HG03139 (cell line): ENCODE results near the gene TCTN1.
"Not testable (repeated sequence)": the region's sequence is repeated elsewhere in the genome, so short reads cannot be mapped to it uniquely, and the experiment has no call there.

Source experiments
- ATAC-seq: cut with Tn5 transposase; IDR thresholded peaks from one replicate; pipeline ENCODE4 v1.9.1; 2021; ENCODE audit not compliant: unreplicated experiment

TCTN1 gene

GRCh38 chr12:110637869-110638441, 24.0 kb downstream of the TCTN1 start:
- no peak for ATAC-seq

- no peak for ATAC-seq
Measured at GRCh38 chr12:110638796-110639195, 24.9 kb downstream of the TCTN1 start.

- ATAC-seq = no peak
Measured at GRCh38 chr12:110639336-110640141, 25.6 kb downstream of the TCTN1 start.

- no peak for ATAC-seq
Measured at GRCh38 chr12:110640275-110641025, 26.5 kb downstream of the TCTN1 start.

- ATAC-seq = no peak
Measured at GRCh38 chr12:110641521-110641920, 27.6 kb downstream of the TCTN1 start.

GRCh38 chr12:110647631-110648040, 33.7 kb downstream of the TCTN1 start:
- peak; percentile 54 for ATAC-seq

GRCh38 chr12:110649341-110649847, 35.5 kb downstream of the TCTN1 start:
- ATAC-seq = no peak

GRCh38 chr12:110654238-110654637, 40.3 kb downstream of the TCTN1 start:
- ATAC-seq = not testable (repeated sequence)

GRCh38 chr12:110656071-110656655, 42.2 kb downstream of the TCTN1 start:
- no peak for ATAC-seq

GRCh38 chr12:110657747-110658146, 43.8 kb downstream of the TCTN1 start:
- ATAC-seq = no peak

- ATAC-seq = no peak
Measured at GRCh38 chr12:110658242-110658641, 44.3 kb downstream of the TCTN1 start.

GRCh38 chr12:110658878-110659277, 44.9 kb downstream of the TCTN1 start:
- no peak for ATAC-seq

- peak; percentile 86 for ATAC-seq
Measured at GRCh38 chr12:110661337-110661972, 47.5 kb downstream of the TCTN1 start.

- ATAC-seq = no peak
Measured at GRCh38 chr12:110666892-110667291, 53.0 kb downstream of the TCTN1 start.

- ATAC-seq = no peak
Measured at GRCh38 chr12:110667671-110668070, 53.7 kb downstream of the TCTN1 start.

GRCh38 chr12:110668480-110669192, 54.7 kb downstream of the TCTN1 start:
- no peak for ATAC-seq

- ATAC-seq = no peak
Measured at GRCh38 chr12:110669193-110669502, 55.2 kb downstream of the TCTN1 start.

- ATAC-seq = peak; percentile 45
Measured at GRCh38 chr12:110670161-110670701, 56.3 kb downstream of the TCTN1 start.

GRCh38 chr12:110676171-110676570, 62.2 kb downstream of the TCTN1 start:
- no peak for ATAC-seq
